CD4-positive, alpha-beta T cell treated with Interleukin-12 subunit alpha and Interleukin-12 subunit beta, for 1 hour (primary cell): ENCODE measurements around the gene KCNIP4.
A peak's percentile ranks its signal among the peaks of the same experiment; 100 is the strongest.

Experiments
- DNase-seq: peaks from one replicate; pipeline ENCODE4 v3.0.0-alpha.2; 2020

KCNIP4 gene

GRCh38 chr4:21134994-21135393 lies 813.6 kb downstream of the KCNIP4 start:
- peak; percentile 39 for DNase-seq

GRCh38 chr4:21130606-21131005 lies 818.0 kb downstream of the KCNIP4 start:
- no peak for DNase-seq

GRCh38 chr4:21126014-21126512 lies 822.5 kb downstream of the KCNIP4 start:
- DNase-seq, result no peak

GRCh38 chr4:21118301-21118700 lies 830.3 kb downstream of the KCNIP4 start:
- DNase-seq, result no peak

- DNase-seq, result no peak
Measured at GRCh38 chr4:21117541-21118180, 830.9 kb downstream of the KCNIP4 start.

GRCh38 chr4:21113496-21114223 lies 834.9 kb downstream of the KCNIP4 start:
- DNase-seq, result no peak

GRCh38 chr4:21102667-21103066 lies 845.9 kb downstream of the KCNIP4 start:
- DNase-seq, result no peak

- DNase-seq, result no peak
Measured at GRCh38 chr4:21097865-21098264, 850.7 kb downstream of the KCNIP4 start.

GRCh38 chr4:21097026-21097425 lies 851.5 kb downstream of the KCNIP4 start:
- no peak for DNase-seq

GRCh38 chr4:21092531-21092930 lies 856.0 kb downstream of the KCNIP4 start:
- DNase-seq, result no peak

- no peak for DNase-seq
Measured at GRCh38 chr4:21090094-21090666, 858.4 kb downstream of the KCNIP4 start.

- DNase-seq, result no peak
Measured at GRCh38 chr4:21083413-21083812, 865.2 kb downstream of the KCNIP4 start.

GRCh38 chr4:21077967-21078366 lies 870.6 kb downstream of the KCNIP4 start:
- no peak for DNase-seq

GRCh38 chr4:21067351-21067750 lies 881.2 kb downstream of the KCNIP4 start:
- no peak for DNase-seq

GRCh38 chr4:21061902-21062301 lies 886.7 kb downstream of the KCNIP4 start:
- DNase-seq, result no peak

- no peak for DNase-seq
Measured at GRCh38 chr4:21046141-21046540, 902.4 kb downstream of the KCNIP4 start.

- DNase-seq, result no peak
Measured at GRCh38 chr4:21045119-21045518, 903.5 kb downstream of the KCNIP4 start.

GRCh38 chr4:21041708-21042107 lies 906.9 kb downstream of the KCNIP4 start:
- no peak for DNase-seq

- no peak for DNase-seq
Measured at GRCh38 chr4:21034728-21035127, 913.8 kb downstream of the KCNIP4 start.

GRCh38 chr4:21032089-21032645 lies 916.4 kb downstream of the KCNIP4 start:
- DNase-seq, result no peak

- no peak for DNase-seq
Measured at GRCh38 chr4:21018817-21019216, 929.8 kb downstream of the KCNIP4 start.

- no peak for DNase-seq
Measured at GRCh38 chr4:21013501-21013900, 935.1 kb downstream of the KCNIP4 start.

- DNase-seq, result no peak
Measured at GRCh38 chr4:21012851-21013331, 935.7 kb downstream of the KCNIP4 start.

- DNase-seq, result no peak
Measured at GRCh38 chr4:21011106-21011505, 937.5 kb downstream of the KCNIP4 start.
